ENCODE measurements around the gene FBXO11. TPM values are rescaled to one million over a fixed set of nuclear protein-coding genes. Genes with fewer than 3 reads are reported as not detected.

Gene FBXO11
- total RNA-seq, 6 experiments from 2014 or later = 42.3 to 51.5 (median 47.3) TPM

DNA sequence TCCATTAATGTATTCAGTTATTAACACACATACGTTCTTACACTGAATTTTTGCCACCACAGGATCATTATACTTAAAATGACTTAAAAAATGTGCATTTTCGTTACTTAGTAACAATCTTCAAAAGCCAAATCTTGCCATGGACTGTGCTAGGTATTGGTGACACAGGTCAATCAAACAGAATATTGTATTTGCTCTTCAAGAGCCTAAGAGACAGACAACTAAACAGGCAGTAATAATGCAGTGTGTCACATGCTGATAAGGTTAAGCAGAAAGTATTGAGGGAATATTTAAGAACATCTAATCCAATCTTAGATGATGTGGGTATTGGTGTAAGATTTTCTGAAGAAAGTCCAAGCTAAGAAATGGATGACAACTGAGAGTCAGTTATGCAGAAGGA lies 56.9 kb downstream of the FBXO11 start:
- Mint-ChIP-seq H3K4me3 (no peak overlapping the region), H3K27me3 (ENCODE audit: insufficient read depth) (no peaks in the 10 kb centered on the region), H3K36me3 (ENCODE audit: low read depth) (no peaks in the 10 kb centered on the region), H3K4me1 (ENCODE audit: low read depth) (peaks cover 25% of the 10 kb centered on the region), H3K9me3 (no peaks in the 10 kb centered on the region), H3K27ac (no peak overlapping the region)
- TF ChIP-seq, protein P1, sequence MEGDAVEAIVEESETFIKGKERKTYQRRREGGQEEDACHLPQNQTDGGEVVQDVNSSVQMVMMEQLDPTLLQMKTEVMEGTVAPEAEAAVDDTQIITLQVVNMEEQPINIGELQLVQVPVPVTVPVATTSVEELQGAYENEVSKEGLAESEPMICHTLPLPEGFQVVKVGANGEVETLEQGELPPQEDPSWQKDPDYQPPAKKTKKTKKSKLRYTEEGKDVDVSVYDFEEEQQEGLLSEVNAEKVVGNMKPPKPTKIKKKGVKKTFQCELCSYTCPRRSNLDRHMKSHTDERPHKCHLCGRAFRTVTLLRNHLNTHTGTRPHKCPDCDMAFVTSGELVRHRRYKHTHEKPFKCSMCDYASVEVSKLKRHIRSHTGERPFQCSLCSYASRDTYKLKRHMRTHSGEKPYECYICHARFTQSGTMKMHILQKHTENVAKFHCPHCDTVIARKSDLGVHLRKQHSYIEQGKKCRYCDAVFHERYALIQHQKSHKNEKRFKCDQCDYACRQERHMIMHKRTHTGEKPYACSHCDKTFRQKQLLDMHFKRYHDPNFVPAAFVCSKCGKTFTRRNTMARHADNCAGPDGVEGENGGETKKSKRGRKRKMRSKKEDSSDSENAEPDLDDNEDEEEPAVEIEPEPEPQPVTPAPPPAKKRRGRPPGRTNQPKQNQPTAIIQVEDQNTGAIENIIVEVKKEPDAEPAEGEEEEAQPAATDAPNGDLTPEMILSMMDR (IDR thresholded peaks at IDR 0.05) = no peak
- DNase-seq = no peak

DNA sequence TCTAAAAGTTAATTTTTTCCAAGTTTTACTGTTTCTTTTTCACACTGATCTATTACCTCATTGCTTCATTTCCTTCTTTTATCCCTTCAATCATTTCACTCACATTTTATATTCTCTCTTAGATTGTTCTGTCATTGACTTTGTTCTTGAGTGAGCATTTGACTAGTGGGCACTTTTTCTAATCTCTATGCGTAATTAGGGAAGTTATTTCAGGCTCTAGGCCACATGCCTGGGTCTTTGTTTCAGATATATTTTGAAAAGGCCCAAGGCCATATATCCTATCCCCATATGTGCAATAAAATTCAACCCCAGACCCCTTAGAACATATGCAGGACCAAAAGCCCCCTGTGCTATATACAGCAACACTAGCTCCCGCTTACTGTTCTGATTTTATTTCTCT lies 62.1 kb downstream of the FBXO11 start:
- Mint-ChIP-seq H3K9me3 (no peaks in the 10 kb centered on the region), H3K27ac (no peak overlapping the region)
- DNase-seq = no peak

DNA sequence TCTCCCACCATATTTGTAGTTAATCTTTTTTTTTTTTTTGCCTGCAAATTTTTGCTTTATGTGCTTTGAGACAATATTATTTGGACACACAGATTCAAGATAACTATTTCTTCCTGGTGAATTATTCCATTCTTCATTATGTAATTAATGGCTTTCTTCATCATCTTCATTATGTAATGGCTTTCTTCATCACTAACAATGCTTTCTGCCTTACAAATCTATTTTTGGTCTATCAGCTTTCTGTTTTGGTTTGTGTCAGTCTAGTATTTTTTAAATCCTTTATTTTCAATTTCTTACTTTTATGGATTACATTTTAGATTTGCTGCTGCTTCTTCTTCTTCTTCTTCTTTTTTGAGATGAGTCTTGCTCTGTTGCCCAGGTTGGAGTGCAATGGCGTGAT lies 62.9 kb downstream of the FBXO11 start:
- Mint-ChIP-seq H3K4me1 (ENCODE audit: low read depth) (peaks cover 18% of the 10 kb centered on the region), H3K4me3 (no peak overlapping the region), H3K27ac (0 out of 2 replicates have a peak overlapping the region, but pooled peaks have one; percentile 5), H3K27me3 (ENCODE audit: insufficient read depth) (no peaks in the 10 kb centered on the region), H3K9me3 (no peaks in the 10 kb centered on the region), H3K36me3 (ENCODE audit: low read depth) (peaks cover 5% of the 10 kb centered on the region; the same call in 1 of the 2 replicates)
- TF ChIP-seq, protein P1 (IDR thresholded peaks at IDR 0.05) = no peak
- no peak for DNase-seq

More for the DNA sequence above, 62.1 kb downstream of the FBXO11 start:
- Mint-ChIP-seq H3K27me3 (ENCODE audit: insufficient read depth) (no peaks in the 10 kb centered on the region), H3K36me3 (ENCODE audit: low read depth) (no peaks in the 10 kb centered on the region), H3K4me3 (no peak overlapping the region), H3K4me1 (ENCODE audit: low read depth) (peaks cover 19% of the 10 kb centered on the region)
- TF ChIP-seq, protein P1 (IDR thresholded peaks at IDR 0.05) = no peak

DNA sequence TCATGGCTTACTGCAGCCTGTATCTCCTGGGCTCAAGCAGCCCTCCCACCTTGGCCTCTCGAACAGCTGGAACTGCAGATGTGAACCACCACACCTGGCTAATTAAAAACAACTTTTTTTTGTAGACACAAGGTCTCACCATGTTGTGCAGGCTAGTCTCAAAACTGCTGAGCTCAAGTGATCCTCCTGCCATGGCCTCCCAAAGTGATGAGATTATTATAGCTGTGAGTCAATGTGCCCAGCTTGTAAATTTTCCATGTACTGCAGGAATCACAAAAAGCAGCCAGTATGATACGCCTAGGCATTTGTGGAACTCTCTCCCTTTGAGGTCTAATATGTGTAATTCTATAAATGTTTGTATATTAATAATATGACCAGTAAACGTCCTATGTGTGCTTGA lies 63.5 kb downstream of the FBXO11 start:
- no peaks in the 10 kb centered on the region for H3K27me3 Mint-ChIP-seq (ENCODE audit: insufficient read depth)
- H3K27ac Mint-ChIP-seq = peak overlapping the region; percentile 30; the same call in 1 of the 2 replicates
- peaks cover 6% of the 10 kb centered on the region; the same call in 1 of the 2 replicates for H3K36me3 Mint-ChIP-seq (ENCODE audit: low read depth)
- H3K4me1 Mint-ChIP-seq (ENCODE audit: low read depth) = peaks cover 18% of the 10 kb centered on the region
- DNase-seq = peak; percentile 9
- no peak overlapping the region for H3K4me3 Mint-ChIP-seq
- TF ChIP-seq, protein P1 (IDR thresholded peaks at IDR 0.05) = no peak
- no peaks in the 10 kb centered on the region for H3K9me3 Mint-ChIP-seq

DNA sequence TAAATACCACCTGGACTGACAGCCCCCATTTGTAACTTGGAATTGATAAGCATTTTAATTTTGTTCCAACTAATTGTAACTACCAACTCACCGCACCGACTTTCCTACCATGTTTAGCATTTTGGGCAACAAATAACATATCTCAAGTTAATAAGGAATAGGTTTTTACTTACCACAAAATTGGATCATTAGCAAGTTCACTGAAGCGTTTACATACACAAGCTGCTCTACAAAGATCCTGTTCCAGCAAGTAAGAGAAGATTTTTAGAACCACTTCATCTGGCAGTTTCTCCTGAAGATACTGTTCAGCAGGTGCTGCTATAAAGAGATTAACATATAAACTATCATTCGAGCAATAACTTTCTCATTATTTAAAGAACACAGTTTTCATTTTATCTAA lies 67.6 kb downstream of the FBXO11 start:
- Mint-ChIP-seq H3K4me3 (no peak overlapping the region), H3K4me1 (ENCODE audit: low read depth) (peaks cover 11% of the 10 kb centered on the region), H3K27me3 (ENCODE audit: insufficient read depth) (no peaks in the 10 kb centered on the region), H3K27ac (no peak overlapping the region), H3K36me3 (ENCODE audit: low read depth) (peaks cover 13% of the 10 kb centered on the region), H3K9me3 (no peaks in the 10 kb centered on the region)
- TF ChIP-seq, protein P1 (IDR thresholded peaks at IDR 0.05) = no peak
- DNase-seq = no peak

DNA sequence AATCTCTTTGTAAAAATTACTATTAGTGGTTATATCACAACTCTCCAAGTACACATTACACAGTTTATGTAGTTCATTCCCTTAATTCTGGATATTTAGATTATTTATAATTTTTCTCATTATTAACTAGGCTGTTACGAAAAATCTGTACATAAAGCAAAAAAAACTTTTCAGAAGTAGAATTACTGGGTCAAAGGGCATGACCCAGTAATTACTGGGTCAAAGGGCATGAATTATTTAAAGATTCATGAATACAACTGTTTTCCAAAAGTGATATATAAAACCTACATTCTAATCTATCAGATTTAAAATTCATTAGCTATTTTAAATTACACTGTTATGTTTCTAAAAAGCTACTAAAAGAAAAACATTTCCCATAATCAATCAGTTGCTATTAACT lies 68.0 kb downstream of the FBXO11 start:
- Mint-ChIP-seq H3K27ac (no peak overlapping the region), H3K36me3 (ENCODE audit: low read depth) (peaks cover 13% of the 10 kb centered on the region), H3K4me3 (no peak overlapping the region), H3K4me1 (ENCODE audit: low read depth) (peaks cover 7% of the 10 kb centered on the region), H3K9me3 (no peaks in the 10 kb centered on the region), H3K27me3 (ENCODE audit: insufficient read depth) (no peaks in the 10 kb centered on the region)
- TF ChIP-seq, protein P1 (IDR thresholded peaks at IDR 0.05) = no peak
- no peak for DNase-seq
